ENCODE measurements around the gene PHLDA1. TPM values are rescaled to one million over a fixed set of nuclear protein-coding genes. Genes with fewer than 3 reads are reported as not detected.
A peak's percentile ranks its signal among the peaks of the same experiment; 100 is the strongest.

The PHLDA1 gene
- total and polyA plus RNA-seq, 10 of the 15 experiments (the other 5 are each of a cell fraction or from before 2014, with no cell fraction given): 0.66 to 14.2 (median 1.3) TPM

DNA sequence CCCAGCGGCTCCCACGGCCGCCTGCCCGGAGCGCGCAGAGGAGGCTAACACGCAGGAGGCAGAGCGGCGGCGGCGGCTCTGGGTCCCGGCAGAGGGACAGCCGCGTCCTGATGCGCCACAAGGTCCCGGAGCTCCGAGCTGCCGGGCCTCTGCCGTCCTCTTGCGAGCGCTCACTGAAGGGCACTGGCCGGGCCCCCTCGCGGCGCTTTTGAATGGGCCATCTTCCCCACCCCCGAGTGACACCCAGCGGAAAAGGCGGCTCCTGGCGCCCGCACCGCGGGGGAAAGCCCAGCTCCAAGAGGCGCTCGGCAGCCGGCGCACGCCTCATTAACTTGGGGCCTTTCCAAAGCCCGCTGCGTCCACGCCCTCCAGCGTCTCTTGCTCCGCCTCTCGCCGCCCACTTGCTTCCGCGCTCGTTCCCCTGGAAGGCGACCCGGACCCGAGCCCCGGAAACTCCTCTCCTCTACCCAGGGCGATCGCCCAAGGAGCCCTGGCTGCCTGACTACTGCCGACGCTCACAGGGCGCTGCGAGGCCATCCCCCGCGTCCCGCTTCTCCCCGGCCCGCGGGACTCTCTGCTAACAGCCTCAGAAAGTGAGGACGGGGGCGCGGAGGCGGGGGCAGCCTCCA lies at the start of gene PHLDA1 (continued):
- peak; percentile 43 for TF ChIP-seq PBX3 (IDR thresholded peaks at IDR 0.05; ENCODE audit: insufficient replicate concordance, low read depth, low read length)
- TF ChIP-seq, protein P1, sequence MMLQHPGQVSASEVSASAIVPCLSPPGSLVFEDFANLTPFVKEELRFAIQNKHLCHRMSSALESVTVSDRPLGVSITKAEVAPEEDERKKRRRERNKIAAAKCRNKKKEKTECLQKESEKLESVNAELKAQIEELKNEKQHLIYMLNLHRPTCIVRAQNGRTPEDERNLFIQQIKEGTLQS (IDR thresholded peaks at IDR 0.05; ENCODE audit: borderline replicate concordance, extremely low read depth, low read depth, low read length): no peak
- TF ChIP-seq, protein P2, sequence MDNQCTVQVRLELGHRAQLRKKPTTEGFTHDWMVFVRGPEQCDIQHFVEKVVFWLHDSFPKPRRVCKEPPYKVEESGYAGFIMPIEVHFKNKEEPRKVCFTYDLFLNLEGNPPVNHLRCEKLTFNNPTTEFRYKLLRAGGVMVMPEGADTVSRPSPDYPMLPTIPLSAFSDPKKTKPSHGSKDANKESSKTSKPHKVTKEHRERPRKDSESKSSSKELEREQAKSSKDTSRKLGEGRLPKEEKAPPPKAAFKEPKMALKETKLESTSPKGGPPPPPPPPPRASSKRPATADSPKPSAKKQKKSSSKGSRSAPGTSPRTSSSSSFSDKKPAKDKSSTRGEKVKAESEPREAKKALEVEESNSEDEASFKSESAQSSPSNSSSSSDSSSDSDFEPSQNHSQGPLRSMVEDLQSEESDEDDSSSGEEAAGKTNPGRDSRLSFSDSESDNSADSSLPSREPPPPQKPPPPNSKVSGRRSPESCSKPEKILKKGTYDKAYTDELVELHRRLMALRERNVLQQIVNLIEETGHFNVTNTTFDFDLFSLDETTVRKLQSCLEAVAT (IDR thresholded peaks at IDR 0.05): peak; percentile 75
- TF ChIP-seq YY1 (IDR thresholded peaks at IDR 0.05; ENCODE audit: low read depth, low read length): 0 out of 2 replicates have a peak, but pooled peaks have one; percentile 69
- TF ChIP-seq EED (IDR thresholded peaks at IDR 0.05; ENCODE audit: low read depth): peak; percentile 75
- no peak for TF ChIP-seq KDM1A (IDR thresholded peaks at IDR 0.05; ENCODE audit: borderline replicate concordance)
- peak; percentile 34; the same call in 1 of the 2 replicates for TF ChIP-seq BCL11A (IDR thresholded peaks at IDR 0.05; ENCODE audit: low read depth, low read length)
- TF ChIP-seq FOS (IDR thresholded peaks at IDR 0.05; ENCODE audit: borderline replicate concordance, extremely low read depth, insufficient read length): no peak
- no peak for TF ChIP-seq STAT1 (conservative IDR thresholded peaks at IDR 0.05)
- no peak for TF ChIP-seq NR2C1 (IDR thresholded peaks at IDR 0.05)
- no peak for TF ChIP-seq ZNF274 (IDR thresholded peaks at IDR 0.05; ENCODE audit: insufficient read depth, insufficient read length)
- no peak for TF ChIP-seq NFYA (IDR thresholded peaks at IDR 0.05; ENCODE audit: borderline replicate concordance, low read depth, low read length)
- TF ChIP-seq, protein P3, sequence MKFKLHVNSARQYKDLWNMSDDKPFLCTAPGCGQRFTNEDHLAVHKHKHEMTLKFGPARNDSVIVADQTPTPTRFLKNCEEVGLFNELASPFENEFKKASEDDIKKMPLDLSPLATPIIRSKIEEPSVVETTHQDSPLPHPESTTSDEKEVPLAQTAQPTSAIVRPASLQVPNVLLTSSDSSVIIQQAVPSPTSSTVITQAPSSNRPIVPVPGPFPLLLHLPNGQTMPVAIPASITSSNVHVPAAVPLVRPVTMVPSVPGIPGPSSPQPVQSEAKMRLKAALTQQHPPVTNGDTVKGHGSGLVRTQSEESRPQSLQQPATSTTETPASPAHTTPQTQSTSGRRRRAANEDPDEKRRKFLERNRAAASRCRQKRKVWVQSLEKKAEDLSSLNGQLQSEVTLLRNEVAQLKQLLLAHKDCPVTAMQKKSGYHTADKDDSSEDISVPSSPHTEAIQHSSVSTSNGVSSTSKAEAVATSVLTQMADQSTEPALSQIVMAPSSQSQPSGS (IDR thresholded peaks at IDR 0.05; ENCODE audit: low read length): no peak
- 0 out of 2 replicates have a peak, but pooled peaks have one; percentile 74 for TF ChIP-seq TCF3 (IDR thresholded peaks at IDR 0.05; ENCODE audit: borderline replicate concordance, insufficient read depth, low read depth, low read length)
- TF ChIP-seq EP300 (IDR thresholded peaks at IDR 0.05; ENCODE audit: borderline replicate concordance in 1 of 2, control insufficient read depth in 1 of 2, low read depth in 2 of 2, low read length in 2 of 2): peak in 1 of 2 experiments; percentile 60; a peak in 1 of 4 replicates
- peak; percentile 92 for TF ChIP-seq HDGF (IDR thresholded peaks at IDR 0.05)
- no peak for TF ChIP-seq NR2C2 (IDR thresholded peaks at IDR 0.05; ENCODE audit: borderline replicate concordance, control insufficient read depth, insufficient read length, low read depth)
- TF ChIP-seq BMI1 (IDR thresholded peaks at IDR 0.05; ENCODE audit: borderline replicate concordance): no peak
- peak; percentile 46 for TF ChIP-seq SP1 (IDR thresholded peaks at IDR 0.05; ENCODE audit: low read depth, low read length)
- no peak for TF ChIP-seq CHD2 (IDR thresholded peaks at IDR 0.05; ENCODE audit: borderline replicate concordance, low read depth, low read length)
- TF ChIP-seq MEF2A (IDR thresholded peaks at IDR 0.05; ENCODE audit: insufficient read depth, low read depth, low read length): 0 out of 2 replicates have a peak, but pooled peaks have one; percentile 41
- TF ChIP-seq POLR2AphosphoS5 (IDR thresholded peaks at IDR 0.05; ENCODE audit: low read length): peak; percentile 79; the same call in 1 of the 2 replicates
- TF ChIP-seq CEBPB (IDR thresholded peaks at IDR 0.05; ENCODE audit: borderline replicate concordance in 1 of 2, low read depth in 2 of 2, low read length in 2 of 2): no peak
- TF ChIP-seq FOXK2 (IDR thresholded peaks at IDR 0.05): no peak
- no peak for TF ChIP-seq USF1 (IDR thresholded peaks at IDR 0.05; ENCODE audit: borderline replicate concordance, extremely low read length, insufficient read depth, low read depth, low read length)
